ENCODE results near the gene SSR1. TPM values are rescaled to one million over a fixed set of nuclear protein-coding genes. Genes with fewer than 3 reads are reported as not detected.
"Not testable (repeated sequence)": the region's sequence is repeated elsewhere in the genome, so short reads cannot be mapped to it uniquely, and the experiment has no call there.

Gene SSR1
- total RNA-seq (10 to 100 TPM; 49.6 to 55.1 TPM), total RNA-seq (65.6 to 294 (median 173) reads per million in 172 experiments)
- polyA plus RNA-seq (2013, experiment 1 of 2), result 97.0 TPM
- polyA plus RNA-seq (2013, experiment 2 of 2), result 87.1 TPM

GRCh38 chr6:7312616-7313504 is at the start of gene SSR1:
TSS of gene SSR1 (minus strand) at chr6:7313199. CDS start at chr6:7313120, 79 bp downstream.
- H3K4me3 ChIP-seq (ENCODE audit: low read length), result peak within 1 kb of the TSS; percentile 94
- peaks cover 20% of the 10 kb centered on the region for H3K4me1 ChIP-seq (ENCODE audit: insufficient read depth, low read length)
- ChIA-PET CTCF (interaction anchor here (2.4 kb wide), 1 partner anchor 77 kb away, joined by 11 read pairs; the partner anchor contains the start of genes CAGE1 and RIOK1), POLR2A (interaction anchor here (0.5 to 5.5 kb wide), 7 partner anchors 12 to 1145 kb away, joined by 3 to 48 read pairs (median 3); partner anchors contain the start of genes CAGE1, RIOK1 and SNRNP48)
- Mint-ChIP-seq H3K27me3 (no peaks in the 10 kb centered on the region), H3K9me3 (no peaks in the 10 kb centered on the region), H3K4me1 (ENCODE audit: low read depth) (peaks cover 53% of the 10 kb centered on the region), H3K4me3 (peak within 1 kb of the TSS; percentile 95), H3K36me3 (ENCODE audit: low read depth) (peaks cover 34% of the 10 kb centered on the region), H3K27ac (peak within 1 kb of the TSS; percentile 86)
- no peaks in the 10 kb centered on the region for H3K9me3 ChIP-seq (ENCODE audit: control insufficient read depth in 1 of 2, insufficient read depth in 1 of 2, low read length in 2 of 2)
- peak within 1 kb of the TSS; percentile 74 to 75 for H3K27ac ChIP-seq (ENCODE audit: low read depth in 1 of 2, low read length in 2 of 2)
- ATAC-seq (ENCODE audit: poor library complexity) (peak; percentile 95), DNase-seq (peak; percentile 77 to 96 (median 90))
- intact Hi-C loops (cut with DNase I, micrococcal nuclease), result loop anchor here (1.0 to 10.0 kb wide), 7 partner anchors 76 to 1124 kb away; partner anchors contain the start of genes BLOC1S5 (in 1 of the 2), CAGE1 (in 1 of the 2), EEF1E1 (in 1 of the 2) and RIOK1 (in 1 of the 2)
- TF ChIP-seq, protein P1, sequence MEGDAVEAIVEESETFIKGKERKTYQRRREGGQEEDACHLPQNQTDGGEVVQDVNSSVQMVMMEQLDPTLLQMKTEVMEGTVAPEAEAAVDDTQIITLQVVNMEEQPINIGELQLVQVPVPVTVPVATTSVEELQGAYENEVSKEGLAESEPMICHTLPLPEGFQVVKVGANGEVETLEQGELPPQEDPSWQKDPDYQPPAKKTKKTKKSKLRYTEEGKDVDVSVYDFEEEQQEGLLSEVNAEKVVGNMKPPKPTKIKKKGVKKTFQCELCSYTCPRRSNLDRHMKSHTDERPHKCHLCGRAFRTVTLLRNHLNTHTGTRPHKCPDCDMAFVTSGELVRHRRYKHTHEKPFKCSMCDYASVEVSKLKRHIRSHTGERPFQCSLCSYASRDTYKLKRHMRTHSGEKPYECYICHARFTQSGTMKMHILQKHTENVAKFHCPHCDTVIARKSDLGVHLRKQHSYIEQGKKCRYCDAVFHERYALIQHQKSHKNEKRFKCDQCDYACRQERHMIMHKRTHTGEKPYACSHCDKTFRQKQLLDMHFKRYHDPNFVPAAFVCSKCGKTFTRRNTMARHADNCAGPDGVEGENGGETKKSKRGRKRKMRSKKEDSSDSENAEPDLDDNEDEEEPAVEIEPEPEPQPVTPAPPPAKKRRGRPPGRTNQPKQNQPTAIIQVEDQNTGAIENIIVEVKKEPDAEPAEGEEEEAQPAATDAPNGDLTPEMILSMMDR (IDR thresholded peaks at IDR 0.05), result no peak
- H3K36me3 ChIP-seq (ENCODE audit: insufficient read depth, low read length), result peaks cover 21% of the 10 kb centered on the region
- no peaks in the 10 kb centered on the region for H3K27me3 ChIP-seq (ENCODE audit: control insufficient read depth in 1 of 2, insufficient read depth in 2 of 2, low read length in 2 of 2)

DNA sequence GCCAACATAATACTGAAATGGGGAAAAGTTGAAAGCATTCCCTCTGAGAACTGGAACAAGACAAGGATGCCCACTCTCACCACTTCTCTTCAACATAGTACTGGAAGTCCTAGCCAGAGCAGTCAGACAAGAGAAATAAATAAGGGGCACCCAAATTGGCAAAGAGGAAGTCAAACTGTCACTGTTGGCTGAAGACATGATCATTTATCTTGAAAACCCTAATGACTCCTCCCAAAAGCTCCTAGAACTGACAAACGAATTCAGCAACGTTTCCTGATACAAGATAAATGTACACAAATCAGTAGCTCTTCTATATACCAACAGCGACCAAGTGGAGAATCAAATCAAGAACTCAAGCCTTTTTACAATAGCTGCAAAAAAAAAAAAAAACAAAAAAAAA is 38.9 kb upstream of the SSR1 start:
- H3K36me3 Mint-ChIP-seq (ENCODE audit: low read depth); H3K27ac Mint-ChIP-seq; intact Hi-C loops (cut with DNase I, micrococcal nuclease); DNase-seq; H3K4me1 Mint-ChIP-seq (ENCODE audit: low read depth); H3K27ac ChIP-seq (ENCODE audit: low read depth in 1 of 2, low read length in 2 of 2); H3K36me3 ChIP-seq (ENCODE audit: insufficient read depth, low read length); H3K27me3 ChIP-seq (ENCODE audit: control insufficient read depth in 1 of 2, insufficient read depth in 2 of 2, low read length in 2 of 2); H3K4me1 ChIP-seq (ENCODE audit: insufficient read depth, low read length); H3K9me3 ChIP-seq (ENCODE audit: control insufficient read depth in 1 of 2, insufficient read depth in 1 of 2, low read length in 2 of 2); H3K9me3 Mint-ChIP-seq; H3K4me3 ChIP-seq (ENCODE audit: low read length); POLR2A ChIA-PET; H3K4me3 Mint-ChIP-seq; ATAC-seq (ENCODE audit: poor library complexity): not testable (repeated sequence)
- H3K27me3 Mint-ChIP-seq, result peaks cover 24% of the 10 kb centered on the region
- CTCF ChIA-PET, result interaction anchor here (0.7 kb wide), 1 partner anchor 184 kb away, joined by 3 read pairs; no protein-coding TSS in a partner anchor

DNA sequence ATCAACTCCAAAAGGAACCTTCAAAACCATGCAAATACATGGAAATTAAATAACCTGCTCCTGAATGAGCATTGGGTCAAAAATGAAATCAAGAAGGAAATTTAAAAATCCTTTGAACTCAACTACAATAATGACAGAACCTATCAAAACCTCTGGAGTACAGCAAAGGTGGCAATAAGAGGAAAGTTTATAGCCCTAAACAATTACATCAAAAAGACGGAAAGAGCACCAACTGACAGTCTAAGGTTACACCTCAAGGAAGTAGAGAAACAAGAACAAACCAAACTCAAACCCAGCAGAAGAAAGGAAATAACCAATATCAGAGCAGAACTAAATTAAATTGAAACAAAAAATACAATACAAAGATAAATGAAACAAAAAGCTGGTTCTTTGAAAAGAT is 37.6 kb upstream of the SSR1 start:
- H3K4me1 ChIP-seq (ENCODE audit: insufficient read depth, low read length); H3K9me3 Mint-ChIP-seq; H3K4me1 Mint-ChIP-seq (ENCODE audit: low read depth); intact Hi-C loops (cut with DNase I, micrococcal nuclease); ATAC-seq (ENCODE audit: poor library complexity); H3K36me3 Mint-ChIP-seq (ENCODE audit: low read depth); H3K36me3 ChIP-seq (ENCODE audit: insufficient read depth, low read length); POLR2A ChIA-PET; H3K27ac Mint-ChIP-seq; H3K9me3 ChIP-seq (ENCODE audit: control insufficient read depth in 1 of 2, insufficient read depth in 1 of 2, low read length in 2 of 2); H3K27ac ChIP-seq (ENCODE audit: low read depth in 1 of 2, low read length in 2 of 2); CTCF ChIA-PET; H3K27me3 ChIP-seq (ENCODE audit: control insufficient read depth in 1 of 2, insufficient read depth in 2 of 2, low read length in 2 of 2); H3K4me3 ChIP-seq (ENCODE audit: low read length); H3K4me3 Mint-ChIP-seq: not testable (repeated sequence)
- DNase-seq, result peak in 1 of 14 experiments; percentile 19
- H3K27me3 Mint-ChIP-seq, result peaks cover 24% of the 10 kb centered on the region

DNA sequence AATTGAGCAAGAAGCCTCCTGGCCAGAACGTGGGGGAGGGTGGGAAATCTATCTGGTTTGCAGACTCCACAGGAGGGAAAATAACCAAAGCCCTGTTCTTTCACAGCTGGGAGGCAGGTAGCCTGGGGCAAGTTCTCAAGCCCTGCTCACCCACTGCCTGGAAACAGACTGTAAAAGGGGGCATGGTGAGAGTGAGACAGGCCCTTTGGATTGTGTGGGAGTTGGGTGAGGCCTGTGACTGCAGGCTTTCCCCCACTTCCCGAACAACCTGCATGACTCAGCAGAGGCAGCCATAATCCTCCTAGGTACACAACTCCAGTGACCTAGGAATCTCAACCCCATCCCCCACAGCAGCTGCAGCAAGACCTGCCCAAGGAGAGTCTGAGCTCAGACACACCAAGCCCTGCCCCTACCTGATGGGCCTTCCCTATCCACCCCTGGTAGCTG is 34.6 kb upstream of the SSR1 start:
- CTCF ChIA-PET; H3K4me3 ChIP-seq (ENCODE audit: low read length); DNase-seq; ATAC-seq (ENCODE audit: poor library complexity); H3K9me3 ChIP-seq (ENCODE audit: control insufficient read depth in 1 of 2, insufficient read depth in 1 of 2, low read length in 2 of 2); H3K36me3 Mint-ChIP-seq (ENCODE audit: low read depth); H3K27me3 ChIP-seq (ENCODE audit: control insufficient read depth in 1 of 2, insufficient read depth in 2 of 2, low read length in 2 of 2); H3K27ac ChIP-seq (ENCODE audit: low read depth in 1 of 2, low read length in 2 of 2); POLR2A ChIA-PET; H3K36me3 ChIP-seq (ENCODE audit: insufficient read depth, low read length); H3K4me1 Mint-ChIP-seq (ENCODE audit: low read depth); H3K27ac Mint-ChIP-seq; H3K4me3 Mint-ChIP-seq; H3K9me3 Mint-ChIP-seq; H3K4me1 ChIP-seq (ENCODE audit: insufficient read depth, low read length); intact Hi-C loops (cut with DNase I, micrococcal nuclease): not testable (repeated sequence)
- peaks cover 34% of the 10 kb centered on the region for H3K27me3 Mint-ChIP-seq

DNA sequence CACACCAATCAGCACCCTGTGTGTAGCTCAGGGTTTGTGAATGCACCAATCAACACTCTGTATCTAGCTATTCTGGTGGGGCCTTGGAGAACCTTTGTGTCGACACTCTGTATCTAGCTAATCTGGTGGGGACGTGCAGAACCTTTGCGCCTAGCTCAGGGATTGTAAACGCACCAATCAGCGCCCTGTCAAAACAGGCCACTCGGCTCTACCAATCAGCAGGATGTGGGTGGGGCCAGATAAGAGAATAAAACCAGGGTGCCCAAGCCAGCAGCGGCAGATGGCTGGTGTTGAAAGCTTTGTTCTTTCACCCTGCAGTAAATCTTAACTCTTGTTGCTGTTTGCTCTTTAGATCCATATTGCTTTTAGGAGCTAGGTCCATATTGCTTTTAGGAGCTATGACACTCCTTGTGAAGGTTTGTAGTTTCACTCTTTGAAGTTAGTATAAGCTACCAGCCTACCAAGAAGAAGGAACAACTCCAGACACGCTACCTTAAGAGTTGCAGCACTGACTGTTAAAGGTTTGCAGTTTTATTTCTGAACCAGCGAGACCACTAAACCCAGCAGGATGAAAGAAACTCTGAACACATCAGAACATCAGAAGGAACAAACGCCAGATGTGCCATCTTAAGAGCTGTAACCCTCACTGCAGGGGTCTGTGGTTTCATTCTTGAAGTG is 31.9 kb upstream of the SSR1 start:
- DNase-seq, result peak in 1 of 14 experiments; percentile 20
- H3K27me3 ChIP-seq (ENCODE audit: control insufficient read depth in 1 of 2, insufficient read depth in 2 of 2, low read length in 2 of 2); intact Hi-C loops (cut with DNase I, micrococcal nuclease); ATAC-seq (ENCODE audit: poor library complexity); POLR2A ChIA-PET; H3K4me3 ChIP-seq (ENCODE audit: low read length); H3K4me1 Mint-ChIP-seq (ENCODE audit: low read depth); H3K36me3 ChIP-seq (ENCODE audit: insufficient read depth, low read length); H3K27ac Mint-ChIP-seq; H3K36me3 Mint-ChIP-seq (ENCODE audit: low read depth); H3K9me3 ChIP-seq (ENCODE audit: control insufficient read depth in 1 of 2, insufficient read depth in 1 of 2, low read length in 2 of 2); H3K4me3 Mint-ChIP-seq; CTCF ChIA-PET; H3K9me3 Mint-ChIP-seq; H3K4me1 ChIP-seq (ENCODE audit: insufficient read depth, low read length); H3K27ac ChIP-seq (ENCODE audit: low read depth in 1 of 2, low read length in 2 of 2): not testable (repeated sequence)
- H3K27me3 Mint-ChIP-seq, result peaks cover 31% of the 10 kb centered on the region

Measured in CD4-positive, alpha-beta T cell (primary cell).